Right lobe of liver (tissue), 6 donors: ENCODE results near the gene ATE1. TPM values are rescaled to one million over a fixed set of nuclear protein-coding genes. Genes with fewer than 3 reads are reported as not detected.

Experiments
- ATAC-seq, 4 donors: fragments of 200-7000 bp; cut with Tn5 transposase; one replicate each; pipeline ENCODE4 v1.9.1; 2020; ENCODE audit warnings: mild to moderate bottlenecking in 4 of 4, moderate library complexity in 4 of 4
- DNase-seq, 3 donors: peaks; one replicate each; pipeline ENCODE4 v3.0.0-alpha.2; 2020
- H3K27ac ChIP-seq, 3 donors: fragments of 200-600 bp; one replicate each; pipeline ENCODE4 v1.8.0; 2022
- H3K27me3 ChIP-seq, 2 donors: fragments of 200-600 bp; one replicate each; pipeline ENCODE4 v1.8.0; 2022
- H3K36me3 ChIP-seq, 4 donors: fragments of 200-600 bp; sonication (generic) in 1 of 4; one replicate each; pipeline versions ENCODE4 v1.5.1 to v1.8.0; 2017 to 2022; ENCODE audit warnings: control low read depth in 1 of 4
- H3K4me1 ChIP-seq, 4 donors: fragments of 200-600 bp; sonication (generic) in 1 of 4; one replicate each; pipeline versions ENCODE4 v1.5.1 to v1.8.0; 2017 to 2022; ENCODE audit warnings: control low read depth in 1 of 4
- H3K4me3 ChIP-seq, 3 donors: fragments of 200-600 bp; one replicate each; pipeline ENCODE4 v1.8.0; 2022
- H3K9me3 ChIP-seq, 4 donors: fragments of 200-600 bp; sonication (generic) in 1 of 4; one replicate each; pipeline versions ENCODE4 v1.5.1 to v1.8.0; 2017 to 2022; ENCODE audit warnings: control low read depth in 1 of 4
- POLR2A ChIP-seq: fragments of 450-650 bp; IDR thresholded peaks from one replicate; pipeline ENCODE4 v1.6.1; 2017; ENCODE audit warnings: antibody characterized with exemption, mild to moderate bottlenecking
- WGBS: methylation state at CpG from one replicate; pipeline ENCODE4 v1.1.6; 2018; ENCODE audit warnings: low coverage, low lambda C conversion rate; ENCODE audit not compliant: insufficient coverage; ENCODE audit errors: missing lambda C conversion rate; 5-methylcytosine and 5-hydroxymethylcytosine counted together
- intact Hi-C, 2 donors: fragments of 100-400 bp; cut with DNase I; formaldehyde crosslinking; loops; one replicate each; pipeline versions ENCODE4 v1.11.2 to v1.14.1; 2022
- total RNA-seq, 6 experiments: library from RNA; depleted of rRNA in 2 of 6; stranded (reverse); fragments of >200 nt in 2 of 6; fragmentation: NEBNext Ultra II Directional in 3 of 6; extraction: Animal tissue kit (Norgen Biotek cat#: 25700) in 3 of 6; gene quantifications; one replicate each; pipeline versions ENCODE4 v1.1.0 to v1.2.4, GENCODE V29; 2016 to 2023
- TF ChIP-seq, protein P1 (sequence below), 4 donors: fragments of 200-600 bp in 3 of 4; fragments of 450-650 bp in 1 of 4; IDR thresholded peaks; one replicate each; pipeline versions ENCODE4 v1.5.1 to v1.8.0; 2016 to 2022; ENCODE audit warnings: antibody characterized with exemption in 4 of 4, mild to moderate bottlenecking in 2 of 4
- donor health status: DM: no; HTN: yes; CAD: no.
- donor health status: DM: no; HTN: no; CAD: no.
- donor health status: DM: no; HTN: no; CAD: no.
- donor health status: DM: no; HTN: yes; CAD: no.
- donor health status: DM: no; HTN: yes; CAD: no.

The ATE1 gene
- total RNA-seq, 6 experiments from 2014 or later: 17.7 to 21.6 (median 19.9) TPM

DNA sequence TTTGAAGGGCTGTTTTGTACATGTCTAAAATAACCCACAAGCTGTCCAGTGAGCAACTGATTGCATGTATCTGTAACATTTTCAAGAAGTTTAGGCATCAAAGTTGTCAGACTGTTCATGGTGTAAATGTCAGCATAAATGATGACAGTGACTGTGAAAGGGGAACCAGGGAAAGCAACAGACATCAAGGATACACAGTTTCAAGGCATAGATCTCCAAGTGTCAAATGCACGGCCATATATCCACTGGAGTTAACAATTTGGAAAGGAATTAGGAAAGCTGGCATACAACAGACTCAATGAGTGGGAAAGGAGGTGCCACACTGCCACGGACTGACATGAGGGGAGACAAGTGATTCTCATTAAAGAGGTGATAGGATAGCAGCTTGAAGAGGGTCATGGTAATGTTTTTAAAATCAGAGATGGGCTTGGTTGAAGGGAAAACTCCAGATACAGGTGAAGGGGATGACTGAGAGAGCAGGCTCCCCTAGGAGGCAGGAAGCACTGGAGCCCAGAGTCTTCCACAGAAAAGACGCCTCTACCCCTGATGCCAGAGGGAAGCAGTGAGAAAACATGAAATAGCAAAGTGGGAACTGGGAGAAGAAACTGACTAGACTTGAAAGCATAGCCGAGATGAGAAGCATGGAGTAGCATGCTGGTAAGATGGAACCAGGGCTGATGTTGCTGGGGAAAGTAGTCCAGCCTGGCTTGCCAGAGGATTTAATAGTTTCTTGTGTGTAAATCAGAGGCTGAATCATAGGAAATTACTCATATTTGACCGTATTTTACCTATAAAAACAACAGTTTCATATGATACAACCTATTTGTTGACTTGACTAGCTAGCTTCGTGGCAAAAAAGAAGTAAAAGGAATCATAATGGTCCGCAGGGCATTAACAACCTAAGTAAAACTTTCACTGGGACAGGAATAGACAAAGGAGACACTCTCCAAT, 28.6 kb upstream of the ATE1 start:
- no peak for DNase-seq

DNA sequence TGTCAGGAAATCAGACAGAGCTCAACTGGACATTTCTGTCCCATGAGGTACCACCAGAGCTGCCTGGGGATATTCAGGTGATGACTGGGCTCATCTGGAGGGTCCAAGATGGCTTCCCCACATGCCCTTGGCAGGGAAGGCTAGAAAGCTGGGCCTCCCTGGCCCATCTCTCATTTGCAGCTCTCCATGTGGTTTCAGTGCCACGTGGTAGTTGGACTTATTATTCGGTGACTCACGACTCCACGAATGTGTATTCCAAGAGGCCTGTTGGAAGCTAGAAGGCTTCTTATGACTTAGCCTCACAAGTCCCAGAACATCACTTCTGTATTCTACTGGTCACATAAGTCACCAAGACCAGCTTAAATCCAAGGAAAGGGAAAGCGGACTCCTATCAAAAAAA, 24.4 kb upstream of the ATE1 start:
- no peak for DNase-seq
- no peak overlapping the region for H3K4me3 ChIP-seq

More for the DNA sequence above, 28.6 kb upstream of the ATE1 start:
- no peaks in the 10 kb centered on the region for H3K27me3 ChIP-seq
- intact Hi-C loops: no loop called here
- H3K4me3 ChIP-seq: no peak overlapping the region
- TF ChIP-seq, protein P1, sequence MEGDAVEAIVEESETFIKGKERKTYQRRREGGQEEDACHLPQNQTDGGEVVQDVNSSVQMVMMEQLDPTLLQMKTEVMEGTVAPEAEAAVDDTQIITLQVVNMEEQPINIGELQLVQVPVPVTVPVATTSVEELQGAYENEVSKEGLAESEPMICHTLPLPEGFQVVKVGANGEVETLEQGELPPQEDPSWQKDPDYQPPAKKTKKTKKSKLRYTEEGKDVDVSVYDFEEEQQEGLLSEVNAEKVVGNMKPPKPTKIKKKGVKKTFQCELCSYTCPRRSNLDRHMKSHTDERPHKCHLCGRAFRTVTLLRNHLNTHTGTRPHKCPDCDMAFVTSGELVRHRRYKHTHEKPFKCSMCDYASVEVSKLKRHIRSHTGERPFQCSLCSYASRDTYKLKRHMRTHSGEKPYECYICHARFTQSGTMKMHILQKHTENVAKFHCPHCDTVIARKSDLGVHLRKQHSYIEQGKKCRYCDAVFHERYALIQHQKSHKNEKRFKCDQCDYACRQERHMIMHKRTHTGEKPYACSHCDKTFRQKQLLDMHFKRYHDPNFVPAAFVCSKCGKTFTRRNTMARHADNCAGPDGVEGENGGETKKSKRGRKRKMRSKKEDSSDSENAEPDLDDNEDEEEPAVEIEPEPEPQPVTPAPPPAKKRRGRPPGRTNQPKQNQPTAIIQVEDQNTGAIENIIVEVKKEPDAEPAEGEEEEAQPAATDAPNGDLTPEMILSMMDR (IDR thresholded peaks at IDR 0.05): no peak
- no peak for TF ChIP-seq POLR2A
- H3K4me1 ChIP-seq: no peaks in the 10 kb centered on the region
- no peak for ATAC-seq
- H3K36me3 ChIP-seq: peaks cover 0 to 37% (median 7%) of the 10 kb centered on the region in 4 donors
- no peaks in the 10 kb centered on the region for H3K9me3 ChIP-seq
- WGBS: 79% methylated on average over 7 of the region's 7 CpGs
- H3K27ac ChIP-seq: no peak overlapping the region

DNA sequence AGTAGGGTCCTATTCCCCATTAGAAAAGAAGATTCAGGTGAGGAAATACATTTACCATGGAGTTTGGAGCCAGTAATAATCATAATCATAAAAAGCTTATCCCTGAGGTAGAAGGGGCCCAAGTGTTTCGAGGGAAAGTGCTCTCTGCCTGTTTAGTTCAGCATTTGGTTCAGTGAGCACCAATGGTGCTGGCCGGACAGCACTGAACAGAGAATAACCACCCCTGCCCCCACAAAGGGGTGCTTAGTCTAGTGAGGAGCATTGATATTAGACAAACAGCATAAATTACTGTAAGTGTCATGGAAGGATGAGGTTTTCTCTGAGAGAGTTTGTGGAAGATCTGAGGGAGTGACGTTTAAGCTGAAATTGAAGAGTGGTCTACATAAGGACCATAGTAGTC, 21.6 kb upstream of the ATE1 start:
- H3K36me3 ChIP-seq: no peaks in the 10 kb centered on the region
- 80% methylated on average over 2 of the region's 3 CpGs for WGBS
- no peak for DNase-seq
- H3K4me3 ChIP-seq: no peak overlapping the region
- H3K27me3 ChIP-seq: no peaks in the 10 kb centered on the region
- ATAC-seq: no peak
- TF ChIP-seq POLR2A: no peak
- TF ChIP-seq, protein P1 (IDR thresholded peaks at IDR 0.05): no peak
- H3K4me1 ChIP-seq: no peaks in the 10 kb centered on the region
- H3K9me3 ChIP-seq: no peaks in the 10 kb centered on the region
- intact Hi-C loops: no loop called here
- no peak overlapping the region for H3K27ac ChIP-seq

More for the DNA sequence above, 24.4 kb upstream of the ATE1 start:
- 80% methylated on average over 4 of the region's 5 CpGs for WGBS
- Histone ChIP-seq H3K9me3 (no peaks in the 10 kb centered on the region), H3K36me3 (peaks cover 0 to 8% (median 4%) of the 10 kb centered on the region in 4 donors), H3K27me3 (no peaks in the 10 kb centered on the region), H3K27ac (no peak overlapping the region), H3K4me1 (no peaks in the 10 kb centered on the region)
- no peak for TF ChIP-seq POLR2A
- TF ChIP-seq, protein P1 (IDR thresholded peaks at IDR 0.05): no peak
- no peak for ATAC-seq
- intact Hi-C loops: no loop called here

DNA sequence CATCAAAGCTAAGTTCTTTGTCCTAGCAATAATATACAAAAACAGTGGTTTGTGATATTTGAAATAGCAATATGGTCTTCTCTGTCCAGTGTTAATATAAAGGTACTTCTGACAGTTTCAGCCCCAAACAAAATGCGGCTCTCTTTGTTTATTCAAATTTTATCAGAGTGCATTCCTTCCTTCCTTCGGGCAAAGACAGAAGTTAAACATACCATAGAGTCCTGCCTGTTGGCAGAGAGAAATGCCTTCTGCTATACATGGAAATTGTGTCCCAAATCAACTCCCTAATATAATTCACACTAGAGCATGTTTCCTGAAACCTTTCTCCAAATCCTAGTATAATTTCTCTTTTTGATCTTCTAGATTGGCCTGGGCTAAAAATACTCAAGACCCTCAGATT, 21.2 kb upstream of the ATE1 start:
- H3K36me3 ChIP-seq: no peaks in the 10 kb centered on the region
- H3K9me3 ChIP-seq: no peaks in the 10 kb centered on the region
- no peak overlapping the region for H3K4me3 ChIP-seq
- intact Hi-C loops: no loop called here
- H3K27ac ChIP-seq: no peak overlapping the region
- no peak for DNase-seq
- no peaks in the 10 kb centered on the region for H3K27me3 ChIP-seq
- no peak for ATAC-seq
- 28% methylated on average over 2 of the region's 2 CpGs for WGBS
- no peaks in the 10 kb centered on the region for H3K4me1 ChIP-seq
- TF ChIP-seq, protein P1 (IDR thresholded peaks at IDR 0.05): no peak
- TF ChIP-seq POLR2A: no peak
